Activated T-cell treated with anti-CD3 and anti-CD28 coated beads, Interleukin-2, amount 50 U/mL, for 24 hours (primary cell): ENCODE results near the gene P4HA2.

ENCODE experiments used
- DNase-seq: peaks from one replicate; pipeline ENCODE4 v3.0.0-alpha.2; 2020
- H3K27ac Mint-ChIP-seq: 2 replicates; pipeline ENCODE4 v1.8.0; 2020; ENCODE audit warnings: mild to moderate bottlenecking, mixed read lengths
- H3K27me3 Mint-ChIP-seq: 2 replicates; pipeline ENCODE4 v1.8.0; 2020; ENCODE audit warnings: mixed read lengths
- H3K36me3 Mint-ChIP-seq: 2 replicates; pipeline ENCODE4 v1.8.0; 2020; ENCODE audit warnings: low read depth, mixed read lengths
- H3K4me1 Mint-ChIP-seq: 2 replicates; pipeline ENCODE4 v1.8.0; 2020; ENCODE audit warnings: low read depth, mixed read lengths
- H3K4me3 Mint-ChIP-seq: 2 replicates; pipeline ENCODE4 v1.8.0; 2020; ENCODE audit warnings: mild to moderate bottlenecking, moderate library complexity, mixed read lengths
- H3K9me3 Mint-ChIP-seq: 2 replicates; pipeline ENCODE4 v1.8.0; 2020; ENCODE audit warnings: mixed read lengths

The P4HA2 gene

DNA sequence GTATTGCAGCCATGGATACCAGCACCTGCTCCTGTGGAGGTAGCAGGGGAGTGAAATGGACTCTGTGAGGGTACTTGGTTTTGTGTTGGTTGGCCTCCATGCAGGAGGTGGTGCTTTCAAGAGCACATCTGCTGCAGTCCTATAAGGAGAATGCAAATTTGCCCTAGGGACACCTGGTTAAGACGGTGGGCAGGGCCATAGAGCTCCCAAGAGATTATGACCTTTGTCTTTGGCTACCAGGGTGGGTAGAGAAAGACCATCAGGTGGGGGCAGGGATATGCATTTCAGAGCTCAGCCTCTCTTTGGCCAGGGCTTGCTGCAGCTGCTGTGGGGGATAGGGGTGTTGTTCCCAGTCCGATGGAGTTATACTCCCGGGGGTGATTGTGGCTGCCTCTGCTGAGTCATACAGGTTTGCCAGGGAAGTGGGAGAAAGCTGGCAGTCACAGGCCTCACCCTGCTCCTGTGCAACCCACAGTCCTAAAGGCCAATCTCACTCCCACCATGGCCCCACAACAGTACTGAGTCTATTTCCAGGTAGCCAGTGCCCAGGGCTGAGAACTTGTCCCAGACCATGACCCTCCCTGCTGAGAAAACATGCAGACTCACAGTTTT is 15.8 kb upstream of the P4HA2 start:
- no peak for DNase-seq
- Mint-ChIP-seq H3K27me3 (peaks cover 16% of the 10 kb centered on the region), H3K4me3 (no peak overlapping the region), H3K4me1 (peaks cover 1% of the 10 kb centered on the region), H3K27ac (no peak overlapping the region), H3K9me3 (peaks cover 30% of the 10 kb centered on the region), H3K36me3 (no peaks in the 10 kb centered on the region)

DNA sequence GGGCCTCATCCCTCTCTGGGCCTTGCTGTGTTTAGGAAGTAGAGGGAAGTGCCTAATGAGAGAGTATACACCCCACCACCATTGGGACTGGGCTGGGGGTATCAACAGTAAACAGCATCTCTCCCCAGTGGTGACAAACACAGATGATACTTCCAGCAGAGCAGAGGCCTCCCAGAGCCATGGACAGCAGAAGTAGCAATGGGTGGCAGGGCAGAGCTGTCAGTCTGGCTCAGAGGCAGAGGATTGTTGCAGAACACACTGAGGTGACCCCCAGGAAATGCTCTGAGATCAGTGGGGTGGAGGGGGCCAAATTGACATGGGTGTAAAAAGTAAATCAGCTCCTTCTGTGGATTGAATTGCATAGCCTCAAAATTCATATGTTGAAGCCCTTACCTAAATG is 12.1 kb upstream of the P4HA2 start:
- Mint-ChIP-seq H3K27me3 (peaks cover 12% of the 10 kb centered on the region), H3K27ac (no peak overlapping the region), H3K36me3 (no peaks in the 10 kb centered on the region), H3K9me3 (peaks cover 17% of the 10 kb centered on the region), H3K4me1 (peaks cover 1% of the 10 kb centered on the region), H3K4me3 (no peak overlapping the region)
- no peak for DNase-seq

DNA sequence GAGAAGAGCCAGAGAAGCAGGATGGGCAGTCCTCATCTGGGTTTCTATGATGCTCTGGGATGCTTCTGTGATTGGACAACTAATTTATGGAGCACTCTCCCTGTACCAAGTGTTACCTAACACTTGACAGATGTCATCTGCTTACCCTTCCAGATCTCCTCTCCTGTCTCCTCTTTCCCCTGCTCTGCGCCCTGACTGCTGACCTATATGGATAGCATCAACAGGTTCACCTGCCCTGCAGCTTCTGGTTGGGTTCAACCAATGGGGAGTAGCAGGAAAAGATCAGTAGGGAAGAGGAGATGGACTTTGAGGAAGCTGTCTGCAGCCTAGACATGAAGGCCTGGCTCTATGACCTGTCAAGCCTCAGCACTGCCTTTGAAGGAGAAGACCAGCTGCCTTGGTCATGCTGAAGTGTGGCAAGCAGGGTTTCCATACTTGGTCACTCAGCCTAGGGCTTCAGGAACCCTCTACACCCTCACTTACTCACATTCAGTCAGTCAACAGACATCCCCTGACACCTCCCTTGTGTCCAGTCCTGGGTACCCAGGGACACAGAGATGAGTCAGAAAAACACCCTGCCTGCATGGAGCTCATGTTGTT is 11.3 kb upstream of the P4HA2 start:
- no peaks in the 10 kb centered on the region for H3K36me3 Mint-ChIP-seq
- H3K9me3 Mint-ChIP-seq = peaks cover 11% of the 10 kb centered on the region
- H3K4me3 Mint-ChIP-seq = no peak overlapping the region
- H3K27ac Mint-ChIP-seq = no peak overlapping the region
- no peak for DNase-seq
- peaks cover 9% of the 10 kb centered on the region for H3K27me3 Mint-ChIP-seq
- peaks cover 1% of the 10 kb centered on the region for H3K4me1 Mint-ChIP-seq

DNA sequence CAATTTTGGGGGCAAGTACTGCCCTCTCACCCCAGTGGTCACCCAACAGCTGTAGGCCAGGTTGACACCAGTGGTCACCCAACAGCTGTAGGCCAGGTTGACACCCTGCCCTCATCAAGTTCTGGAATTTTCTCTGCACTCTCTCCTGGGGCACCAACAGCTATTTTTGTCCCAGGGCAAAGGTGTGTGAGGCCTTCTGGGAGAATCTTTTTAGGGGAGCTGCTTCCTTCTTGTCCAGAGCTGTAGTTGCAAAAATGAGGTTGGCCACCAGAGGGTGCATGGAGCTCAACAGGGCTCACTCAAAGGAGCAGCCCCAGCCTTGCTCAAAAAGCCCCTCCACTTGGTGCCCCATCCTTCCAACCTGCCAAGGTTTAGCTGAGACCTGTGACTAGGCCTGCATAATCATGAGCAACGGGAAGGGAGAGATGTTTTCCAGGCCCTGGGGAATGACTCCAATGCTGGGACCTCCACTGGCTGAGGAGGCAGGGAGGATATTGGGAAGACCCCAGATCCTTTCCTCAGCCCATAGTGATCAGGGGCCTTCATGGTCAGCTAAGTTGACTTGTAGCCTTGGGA is 10.6 kb upstream of the P4HA2 start:
- peaks cover 6% of the 10 kb centered on the region for H3K9me3 Mint-ChIP-seq

DNA sequence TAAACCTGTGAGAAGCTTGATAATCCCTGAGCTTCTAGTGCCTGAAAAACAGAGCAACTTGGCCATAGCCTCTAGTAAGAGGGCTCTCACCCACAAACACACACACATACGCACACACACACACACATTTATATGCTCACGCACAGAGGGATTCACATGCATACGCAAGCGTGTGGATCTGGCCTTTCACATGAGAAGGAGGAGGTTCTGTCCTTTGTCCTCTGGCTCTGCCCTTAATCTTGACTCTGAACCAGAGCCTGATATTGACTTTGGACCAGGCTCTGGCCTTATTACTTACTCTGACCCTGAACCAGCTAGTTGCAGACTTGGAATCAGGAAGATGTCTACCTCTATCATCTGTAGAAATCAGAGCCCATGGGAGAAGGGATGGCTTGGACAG is 10.0 kb upstream of the P4HA2 start:
- no peak for DNase-seq
- H3K9me3 Mint-ChIP-seq = peaks cover 6% of the 10 kb centered on the region
- peaks cover 3% of the 10 kb centered on the region for H3K27me3 Mint-ChIP-seq
- no peaks in the 10 kb centered on the region for H3K36me3 Mint-ChIP-seq
- no peak overlapping the region for H3K27ac Mint-ChIP-seq
- no peak overlapping the region for H3K4me3 Mint-ChIP-seq
- H3K4me1 Mint-ChIP-seq = peaks cover 1% of the 10 kb centered on the region

More for the DNA sequence above, 10.6 kb upstream of the P4HA2 start:
- Mint-ChIP-seq H3K36me3 (no peaks in the 10 kb centered on the region), H3K4me3 (no peak overlapping the region), H3K27me3 (peaks cover 7% of the 10 kb centered on the region), H3K4me1 (peaks cover 1% of the 10 kb centered on the region), H3K27ac (peak overlapping the region; percentile 22)
- peak; percentile 84 for DNase-seq

DNA sequence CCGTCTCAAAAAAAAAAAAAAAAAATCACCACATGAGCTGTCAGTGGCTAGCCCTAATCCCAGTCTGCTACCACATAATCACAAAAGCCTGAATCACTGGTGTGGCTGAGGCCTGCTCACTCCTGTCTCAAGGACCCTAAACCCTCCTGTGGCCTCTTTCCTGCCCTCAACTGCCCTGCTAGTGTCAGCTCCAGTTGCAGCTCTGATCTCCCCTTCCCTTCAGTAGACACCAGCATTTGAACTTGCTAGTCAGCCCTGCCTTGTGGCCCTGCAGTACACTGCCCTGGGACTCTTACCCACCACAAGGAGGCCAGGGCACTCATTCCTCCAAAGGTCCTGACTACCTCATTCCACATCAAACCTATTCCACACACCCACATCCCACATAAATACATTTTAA is 9.5 kb upstream of the P4HA2 start:
- Mint-ChIP-seq H3K4me3 (no peak overlapping the region), H3K4me1 (peaks cover 1% of the 10 kb centered on the region), H3K27ac (no peak overlapping the region), H3K36me3 (no peaks in the 10 kb centered on the region), H3K27me3 (peaks cover 2% of the 10 kb centered on the region), H3K9me3 (peaks cover 6% of the 10 kb centered on the region)
- DNase-seq = no peak

DNA sequence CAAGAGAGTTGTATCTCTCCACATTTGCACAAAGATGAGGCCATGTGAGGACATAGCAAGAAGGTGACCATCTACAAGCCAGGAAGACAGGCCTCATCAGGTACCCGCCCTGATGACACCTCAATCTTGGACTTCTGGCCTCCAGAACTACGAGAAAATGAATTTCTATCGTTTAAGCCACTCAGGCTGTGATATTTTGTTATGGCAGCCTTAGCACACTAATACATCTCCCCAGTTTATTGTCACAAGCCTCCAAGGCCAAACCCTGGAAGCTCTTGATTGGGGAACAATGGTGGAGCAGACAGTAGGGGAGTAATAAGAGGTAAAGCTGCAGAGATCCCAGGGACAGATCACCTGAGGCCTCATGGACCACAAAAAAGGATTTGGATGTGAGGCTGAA is 7.7 kb upstream of the P4HA2 start:
- Mint-ChIP-seq H3K4me3 (no peak overlapping the region), H3K27ac (no peak overlapping the region), H3K4me1 (peaks cover 1% of the 10 kb centered on the region), H3K9me3 (no peaks in the 10 kb centered on the region), H3K27me3 (peaks cover 4% of the 10 kb centered on the region), H3K36me3 (no peaks in the 10 kb centered on the region)
- DNase-seq = no peak

DNA sequence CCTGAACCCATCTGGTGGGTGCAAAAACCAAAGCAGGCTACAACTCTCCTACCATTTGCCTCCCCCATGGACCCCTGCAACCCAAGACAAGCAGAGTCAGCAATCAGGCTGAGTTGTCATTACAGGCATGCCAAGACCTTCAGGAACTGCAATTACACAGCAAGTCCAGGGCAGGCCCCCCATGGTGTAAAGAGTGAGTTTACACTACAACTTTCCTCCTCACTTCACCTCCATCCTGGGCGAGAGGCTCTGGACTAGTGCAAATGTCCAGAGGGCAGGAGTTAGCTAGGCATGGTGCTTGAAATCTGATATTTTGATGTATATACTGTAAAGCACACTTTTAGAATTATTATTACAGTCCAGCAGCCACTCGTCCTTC is 7.0 kb upstream of the P4HA2 start:
- no peaks in the 10 kb centered on the region for H3K9me3 Mint-ChIP-seq
- H3K27ac Mint-ChIP-seq = no peak overlapping the region
- no peak overlapping the region for H3K4me3 Mint-ChIP-seq
- H3K27me3 Mint-ChIP-seq = peaks cover 9% of the 10 kb centered on the region
- no peaks in the 10 kb centered on the region for H3K36me3 Mint-ChIP-seq
- H3K4me1 Mint-ChIP-seq = peaks cover 1% of the 10 kb centered on the region
- no peak for DNase-seq

DNA sequence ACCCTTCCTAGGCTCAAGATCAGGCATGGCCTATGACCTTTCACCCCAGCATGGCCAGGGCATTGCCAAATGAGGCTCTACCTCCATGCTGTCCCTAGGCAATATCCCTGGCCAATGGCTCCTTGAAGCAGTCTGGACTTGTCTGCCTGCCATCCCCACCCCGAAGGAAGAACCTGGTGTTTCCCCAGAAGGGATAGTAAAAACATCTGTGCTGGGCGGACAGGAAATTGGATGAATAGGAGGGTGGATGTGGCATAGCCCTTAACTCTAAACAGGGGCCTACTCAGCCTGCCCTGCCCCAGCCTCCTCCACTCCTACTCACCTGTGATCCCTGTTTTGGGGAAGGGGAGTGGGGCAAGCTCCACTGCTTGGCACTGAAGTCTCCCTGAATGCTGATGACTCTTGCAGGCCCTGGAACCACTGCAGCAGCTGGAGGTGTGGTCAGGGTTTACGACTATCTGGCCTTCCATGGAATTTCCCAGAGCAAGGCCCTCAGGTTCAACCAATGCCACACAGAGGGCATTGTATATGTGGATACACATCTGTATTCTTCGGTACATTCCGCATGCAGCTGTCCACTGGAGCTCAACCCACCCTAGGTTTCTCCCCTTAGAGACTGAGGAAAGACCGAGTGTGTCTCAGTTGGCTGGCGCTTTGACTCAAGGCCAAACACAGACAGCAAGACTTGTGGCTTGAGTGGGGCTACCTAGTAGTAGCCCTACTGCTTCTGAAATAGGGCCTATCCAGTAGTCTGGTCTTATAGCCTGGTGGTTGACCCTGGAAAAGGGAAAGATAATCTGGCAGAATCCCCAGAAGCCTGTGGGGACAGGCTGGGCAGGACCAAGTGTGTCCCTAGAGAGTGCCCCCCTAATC is 6.4 kb upstream of the P4HA2 start:
- no peak overlapping the region for H3K4me3 Mint-ChIP-seq
- H3K27ac Mint-ChIP-seq = no peak overlapping the region
- no peak for DNase-seq
- no peaks in the 10 kb centered on the region for H3K36me3 Mint-ChIP-seq
- H3K9me3 Mint-ChIP-seq = no peaks in the 10 kb centered on the region
- H3K27me3 Mint-ChIP-seq = peaks cover 16% of the 10 kb centered on the region
- peaks cover 1% of the 10 kb centered on the region for H3K4me1 Mint-ChIP-seq

DNA sequence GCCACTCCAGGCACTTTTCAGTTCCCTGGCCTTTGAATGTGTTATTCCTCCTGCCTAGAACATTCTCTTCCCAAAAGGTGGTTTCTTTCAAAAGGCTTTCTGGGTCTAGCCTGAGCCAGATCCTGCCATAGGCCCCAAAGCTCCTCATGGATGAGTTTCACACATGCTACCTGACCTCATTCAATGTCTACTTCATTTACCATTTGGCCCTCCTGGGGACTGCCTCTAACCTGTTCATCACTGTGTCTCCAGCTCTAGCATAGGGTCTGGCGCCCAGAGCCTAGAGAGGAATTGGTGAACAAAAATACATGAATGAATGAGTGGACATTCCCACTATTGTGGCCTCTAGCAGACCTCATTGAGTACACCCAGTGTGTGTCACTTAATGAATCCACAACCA is 5.4 kb upstream of the P4HA2 start:
- Mint-ChIP-seq H3K27ac (no peak overlapping the region), H3K4me3 (no peak overlapping the region), H3K27me3 (peaks cover 25% of the 10 kb centered on the region), H3K9me3 (no peaks in the 10 kb centered on the region), H3K4me1 (no peaks in the 10 kb centered on the region), H3K36me3 (no peaks in the 10 kb centered on the region)
- no peak for DNase-seq

DNA sequence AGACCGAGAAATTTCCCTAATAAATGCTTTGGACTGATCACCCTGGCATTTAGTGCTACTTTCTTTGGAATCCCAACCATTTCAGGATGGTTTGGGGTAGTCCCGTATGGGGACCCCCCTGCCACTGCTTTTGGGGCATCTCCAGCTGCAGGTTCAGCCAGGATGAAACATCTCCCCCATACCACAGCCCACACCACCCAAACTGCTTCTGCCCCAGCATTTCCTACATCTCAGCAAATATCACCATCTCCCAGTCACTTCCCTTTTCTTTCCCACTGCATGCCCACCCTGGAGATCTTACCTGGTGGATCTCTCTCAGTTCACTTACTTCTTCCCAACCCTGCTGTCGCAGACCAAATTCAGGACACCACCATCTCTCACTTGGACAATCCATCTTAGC is 4.8 kb upstream of the P4HA2 start:
- no peaks in the 10 kb centered on the region for H3K9me3 Mint-ChIP-seq
- H3K4me3 Mint-ChIP-seq = no peak overlapping the region
- H3K27me3 Mint-ChIP-seq = peaks cover 26% of the 10 kb centered on the region
- no peaks in the 10 kb centered on the region for H3K36me3 Mint-ChIP-seq
- no peak for DNase-seq
- H3K4me1 Mint-ChIP-seq = no peaks in the 10 kb centered on the region
- H3K27ac Mint-ChIP-seq = no peak overlapping the region

DNA sequence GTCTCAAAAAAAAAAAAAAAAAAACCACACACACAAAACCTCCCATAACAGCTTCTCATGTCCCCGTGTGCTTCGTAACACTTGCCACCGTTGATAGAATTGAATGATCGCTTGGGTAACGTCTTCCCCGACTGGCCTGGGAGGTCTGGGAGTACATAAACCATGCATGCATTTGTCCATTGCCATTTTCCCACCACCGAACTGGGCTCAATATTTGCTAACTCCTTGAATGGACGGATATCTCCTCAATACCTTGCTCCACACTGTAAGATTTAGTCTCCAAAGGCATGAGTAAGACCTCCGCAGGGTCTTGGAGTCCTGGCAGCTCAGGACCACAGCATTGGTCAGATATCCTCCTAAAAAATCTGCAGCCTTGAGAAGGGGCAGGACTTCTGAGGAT is 3.2 kb upstream of the P4HA2 start:
- H3K27me3 Mint-ChIP-seq = peaks cover 39% of the 10 kb centered on the region
- no peak for DNase-seq
- no peak overlapping the region for H3K27ac Mint-ChIP-seq
- H3K9me3 Mint-ChIP-seq = no peaks in the 10 kb centered on the region
- peaks cover 4% of the 10 kb centered on the region for H3K4me1 Mint-ChIP-seq
- no peaks in the 10 kb centered on the region for H3K36me3 Mint-ChIP-seq
- no peak overlapping the region for H3K4me3 Mint-ChIP-seq

DNA sequence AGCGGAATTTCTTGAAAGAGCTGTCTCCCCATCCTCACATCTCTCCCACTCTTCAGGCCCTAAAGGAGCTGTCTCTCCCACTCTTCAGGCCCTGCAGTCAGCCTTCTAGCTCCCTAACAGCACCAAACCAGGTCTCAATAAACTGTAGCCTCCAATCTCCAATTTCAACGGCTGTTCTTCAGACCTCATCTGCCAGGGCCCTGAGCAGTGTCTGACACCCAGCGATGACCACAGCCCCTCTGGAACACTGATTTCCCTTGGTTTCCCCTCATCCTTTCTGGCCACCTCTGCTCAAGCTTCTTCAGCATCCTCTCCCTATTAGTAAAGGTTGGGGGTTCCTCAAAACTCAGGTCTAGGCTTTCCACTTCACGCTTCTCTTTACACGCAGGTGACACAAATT is 1.6 kb upstream of the P4HA2 start:
- Mint-ChIP-seq H3K4me1 (peaks cover 12% of the 10 kb centered on the region), H3K27ac (no peak overlapping the region), H3K9me3 (no peaks in the 10 kb centered on the region), H3K27me3 (peaks cover 49% of the 10 kb centered on the region), H3K36me3 (no peaks in the 10 kb centered on the region), H3K4me3 (peak overlapping the region; percentile 32)
- no peak for DNase-seq

DNA sequence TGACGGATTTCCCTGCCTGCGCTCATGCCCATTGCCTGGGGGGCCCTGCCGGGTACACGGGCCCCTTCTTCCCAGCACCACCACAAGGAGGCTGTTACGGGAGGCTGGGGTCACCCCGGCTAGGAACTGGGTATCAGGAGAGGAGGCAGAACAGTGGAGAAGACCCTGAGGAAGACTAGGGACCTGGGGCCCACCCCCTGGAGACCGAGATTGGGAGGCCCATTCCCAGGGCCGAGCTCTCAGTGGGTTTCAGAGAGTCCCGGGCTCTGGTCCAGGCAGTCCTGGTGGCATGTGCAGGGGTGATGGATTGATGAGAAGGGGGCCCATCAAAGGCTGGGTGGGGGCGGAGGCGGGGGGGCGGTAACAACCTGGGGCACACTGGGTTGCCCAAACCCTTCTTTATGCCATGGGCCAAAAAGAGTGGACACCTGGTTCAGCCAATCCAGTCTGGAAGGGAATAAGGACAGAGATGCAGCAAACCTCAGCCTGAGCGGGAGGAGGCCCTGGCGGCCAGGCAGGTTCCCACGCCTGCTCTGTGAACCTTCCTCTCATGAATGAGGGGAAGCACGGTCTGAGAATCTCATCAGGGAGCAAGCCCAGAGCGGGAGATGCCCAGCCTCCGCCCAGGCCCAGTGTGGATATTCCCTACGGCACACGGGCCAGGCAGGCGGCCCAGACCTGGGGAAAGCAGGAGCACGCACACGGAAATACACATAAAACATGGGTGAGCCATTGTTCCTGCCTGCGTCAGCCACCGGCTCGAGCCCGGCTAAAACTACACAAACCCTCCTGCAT is 785 bp upstream of the P4HA2 start:
- DNase-seq = no peak
- Mint-ChIP-seq H3K27me3 (peaks cover 49% of the 10 kb centered on the region), H3K4me3 (peak overlapping the region; percentile 45), H3K27ac (no peak overlapping the region), H3K9me3 (no peaks in the 10 kb centered on the region), H3K36me3 (no peaks in the 10 kb centered on the region), H3K4me1 (peaks cover 12% of the 10 kb centered on the region)
